ENCODE measurements around the gene NKAIN2.

The NKAIN2 gene

DNA sequence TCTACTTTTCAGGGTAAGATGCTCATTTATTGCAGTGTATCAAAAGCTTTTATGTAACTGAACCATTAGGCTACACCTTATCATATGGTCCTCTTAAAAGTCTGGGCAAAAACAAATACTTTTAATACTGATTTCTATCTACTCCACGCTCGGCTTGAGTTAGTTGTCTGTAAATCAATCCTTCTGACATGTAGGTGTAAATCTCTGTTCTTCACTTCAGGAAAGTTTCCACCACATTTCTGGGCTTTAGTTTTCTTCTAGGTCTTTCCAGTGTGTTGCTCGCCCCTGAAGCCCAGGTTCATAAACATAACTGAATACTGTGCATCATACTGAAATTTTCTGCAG, 1069.4 kb downstream of the NKAIN2 start:
- CTCF ChIA-PET = interaction anchor here (1.0 to 10.4 kb wide), 8 partner anchors 8 to 884 kb away, joined by 3 to 175 read pairs (median 12); partner anchors contain the start of gene TPD52L1
- H3K4me3 ChIP-seq (ENCODE audit: low read depth, low read length) = no peak overlapping the region
- TF ChIP-seq, protein P1, sequence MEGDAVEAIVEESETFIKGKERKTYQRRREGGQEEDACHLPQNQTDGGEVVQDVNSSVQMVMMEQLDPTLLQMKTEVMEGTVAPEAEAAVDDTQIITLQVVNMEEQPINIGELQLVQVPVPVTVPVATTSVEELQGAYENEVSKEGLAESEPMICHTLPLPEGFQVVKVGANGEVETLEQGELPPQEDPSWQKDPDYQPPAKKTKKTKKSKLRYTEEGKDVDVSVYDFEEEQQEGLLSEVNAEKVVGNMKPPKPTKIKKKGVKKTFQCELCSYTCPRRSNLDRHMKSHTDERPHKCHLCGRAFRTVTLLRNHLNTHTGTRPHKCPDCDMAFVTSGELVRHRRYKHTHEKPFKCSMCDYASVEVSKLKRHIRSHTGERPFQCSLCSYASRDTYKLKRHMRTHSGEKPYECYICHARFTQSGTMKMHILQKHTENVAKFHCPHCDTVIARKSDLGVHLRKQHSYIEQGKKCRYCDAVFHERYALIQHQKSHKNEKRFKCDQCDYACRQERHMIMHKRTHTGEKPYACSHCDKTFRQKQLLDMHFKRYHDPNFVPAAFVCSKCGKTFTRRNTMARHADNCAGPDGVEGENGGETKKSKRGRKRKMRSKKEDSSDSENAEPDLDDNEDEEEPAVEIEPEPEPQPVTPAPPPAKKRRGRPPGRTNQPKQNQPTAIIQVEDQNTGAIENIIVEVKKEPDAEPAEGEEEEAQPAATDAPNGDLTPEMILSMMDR (IDR thresholded peaks at IDR 0.05; ENCODE audit: insufficient read depth, low read length, missing control alignments) = no peak
- DNase-seq (ENCODE audit: low read depth, low spot score) = no peak
- POLR2A ChIA-PET = no interaction called here
